ENCODE results near the gene ZNF304. TPM values are rescaled to one million over a fixed set of nuclear protein-coding genes. Genes with fewer than 3 reads are reported as not detected.

ZNF304 gene
- total RNA-seq, 1 donor from 2014 or later = 13.2 TPM

DNA sequence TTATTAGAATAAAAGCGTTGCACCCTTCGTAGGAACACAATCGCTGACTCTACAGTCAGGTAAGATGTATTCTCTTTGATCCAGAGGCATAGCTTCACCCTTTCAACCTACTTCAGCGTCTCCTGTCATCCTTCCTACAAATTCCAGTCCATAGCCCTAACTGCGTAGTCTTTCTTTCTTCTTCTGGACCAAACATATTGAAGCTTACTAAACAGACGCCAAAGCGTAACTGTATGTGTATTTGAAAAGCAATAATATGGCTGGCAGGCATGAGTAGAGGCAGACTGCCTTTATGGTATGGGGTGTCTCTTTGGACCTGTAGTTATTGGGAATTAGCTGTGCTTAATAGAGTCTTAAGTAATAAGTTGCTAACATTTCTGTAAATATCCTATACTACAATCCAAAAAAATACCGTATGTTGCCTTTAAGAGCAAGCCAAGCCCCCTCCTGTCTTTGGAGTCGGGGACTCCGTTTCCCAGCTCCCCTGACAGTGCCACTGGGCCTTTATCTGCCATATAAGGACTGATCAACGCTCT lies 38.2 kb downstream of the ZNF304 start:
- Mint-ChIP-seq H3K27ac (peak overlapping the region; percentile 98), H3K36me3 (peaks cover 16% of the 10 kb centered on the region), H3K27me3 (ENCODE audit: low read depth) (peaks cover 3% of the 10 kb centered on the region), H3K4me3 (peak overlapping the region; percentile 93), H3K4me1 (peaks cover 15% of the 10 kb centered on the region), H3K9me3 (no peaks in the 10 kb centered on the region)
- DNase-seq (ENCODE audit: low spot score in 2 of 2, unreplicated experiment in 2 of 2) = no peak
- TF ChIP-seq CTCF (IDR thresholded peaks at IDR 0.05; ENCODE audit: unreplicated experiment) = no peak

GRCh38 chr19:57389730-57390598 lies 38.9 kb downstream of the ZNF304 start, which contains the start of gene ZNF548:
TSS of gene ZNF548 (plus strand) at chr19:57389854. CDS start at chr19:57390100, 246 bp downstream.
- Mint-ChIP-seq H3K4me1 (peaks cover 15% of the 10 kb centered on the region), H3K27ac (peak within 1 kb of the TSS; percentile 98), H3K9me3 (no peaks in the 10 kb centered on the region), H3K36me3 (peaks cover 23% of the 10 kb centered on the region), H3K4me3 (peak within 1 kb of the TSS; percentile 93), H3K27me3 (ENCODE audit: low read depth) (peaks cover 3% of the 10 kb centered on the region)
- DNase-seq (ENCODE audit: low spot score in 2 of 2, unreplicated experiment in 2 of 2) = peak; percentile 95
- peak; percentile 28 for TF ChIP-seq CTCF (IDR thresholded peaks at IDR 0.05; ENCODE audit: unreplicated experiment)

GRCh38 chr19:57395710-57396109 lies 44.6 kb downstream of the ZNF304 start:
- Mint-ChIP-seq H3K27me3 (ENCODE audit: low read depth) (no peaks in the 10 kb centered on the region), H3K27ac (no peak overlapping the region), H3K9me3 (peaks cover 30% of the 10 kb centered on the region), H3K4me1 (peaks cover 8% of the 10 kb centered on the region), H3K4me3 (no peak overlapping the region), H3K36me3 (peaks cover 77% of the 10 kb centered on the region)
- no peak for TF ChIP-seq CTCF (IDR thresholded peaks at IDR 0.05; ENCODE audit: unreplicated experiment)
- no peak for DNase-seq (ENCODE audit: low spot score in 2 of 2, unreplicated experiment in 2 of 2)

- no peak for DNase-seq (ENCODE audit: low spot score in 2 of 2, unreplicated experiment in 2 of 2)
- no peak for TF ChIP-seq CTCF (IDR thresholded peaks at IDR 0.05; ENCODE audit: unreplicated experiment)
- Mint-ChIP-seq H3K9me3 (peaks cover 47% of the 10 kb centered on the region), H3K4me3 (no peak overlapping the region), H3K4me1 (no peaks in the 10 kb centered on the region), H3K27ac (no peak overlapping the region), H3K27me3 (ENCODE audit: low read depth) (no peaks in the 10 kb centered on the region), H3K36me3 (peaks cover 83% of the 10 kb centered on the region)
Measured at GRCh38 chr19:57398868-57399267, 47.8 kb downstream of the ZNF304 start.

- peaks cover 34% of the 10 kb centered on the region for H3K36me3 Mint-ChIP-seq
- no peaks in the 10 kb centered on the region for H3K4me1 Mint-ChIP-seq
- H3K9me3 Mint-ChIP-seq = peaks cover 29% of the 10 kb centered on the region
- DNase-seq (ENCODE audit: low spot score in 2 of 2, unreplicated experiment in 2 of 2) = no peak
- H3K4me3 Mint-ChIP-seq = no peak overlapping the region
- TF ChIP-seq CTCF (IDR thresholded peaks at IDR 0.05; ENCODE audit: unreplicated experiment) = no peak
- no peaks in the 10 kb centered on the region for H3K27me3 Mint-ChIP-seq (ENCODE audit: low read depth)
- no peak overlapping the region for H3K27ac Mint-ChIP-seq
Measured at GRCh38 chr19:57403737-57404563, 52.9 kb downstream of the ZNF304 start.

All from mesothelial cell of epicardium (in vitro differentiated cells).